OCI-LY1 (cell line): ENCODE measurements around the gene ZNF672.

Experiments used
- EZH2 ChIP-seq: fragments of 200-600 bp; sonication (generic), shearing (Covaris generic); IDR thresholded peaks from 2 replicates; pipeline ENCODE4 v1.8.0; 2017; ENCODE audit warnings: borderline replicate concordance, mixed run types, mild to moderate bottlenecking, antibody characterized with exemption, low read length, moderate library complexity, mixed read lengths
- TF ChIP-seq, protein P1 (sequence below): fragments of 200-600 bp; sonication (generic), shearing (Covaris generic); IDR thresholded peaks from 2 replicates; pipeline ENCODE4 v1.5.1; 2017; ENCODE audit warnings: mild to moderate bottlenecking, antibody characterized with exemption, low read length, moderate library complexity, mixed read lengths

DNA sequence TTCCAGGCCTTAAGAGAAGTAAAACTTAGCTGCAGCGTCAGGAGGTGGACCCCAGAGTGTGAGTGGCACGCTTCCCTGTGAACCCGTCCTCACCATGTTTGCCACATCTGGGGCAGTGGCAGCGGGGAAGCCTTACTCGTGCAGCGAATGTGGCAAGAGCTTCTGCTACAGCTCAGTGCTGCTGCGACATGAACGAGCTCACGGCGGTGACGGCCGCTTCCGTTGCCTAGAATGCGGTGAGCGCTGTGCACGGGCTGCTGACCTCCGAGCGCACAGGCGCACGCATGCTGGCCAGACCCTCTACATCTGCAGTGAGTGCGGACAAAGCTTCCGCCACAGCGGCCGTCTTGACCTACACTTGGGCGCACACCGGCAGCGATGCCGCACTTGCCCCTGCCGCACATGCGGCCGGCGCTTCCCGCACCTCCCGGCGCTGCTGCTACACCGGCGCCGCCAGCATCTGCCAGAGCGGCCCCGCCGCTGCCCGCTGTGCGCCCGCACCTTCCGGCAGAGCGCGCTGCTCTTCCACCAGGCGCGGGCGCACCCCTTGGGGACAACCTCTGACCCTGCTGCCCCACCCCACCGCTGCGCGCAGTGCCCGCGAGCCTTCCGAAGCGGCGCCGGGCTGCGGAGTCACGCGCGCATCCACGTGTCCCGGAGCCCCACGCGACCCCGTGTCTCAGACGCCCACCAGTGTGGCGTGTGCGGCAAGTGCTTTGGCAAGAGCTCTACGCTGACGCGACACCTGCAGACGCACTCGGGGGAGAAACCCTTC is 9.3 kb downstream of the ZNF672 start:
- TF ChIP-seq, protein P1, sequence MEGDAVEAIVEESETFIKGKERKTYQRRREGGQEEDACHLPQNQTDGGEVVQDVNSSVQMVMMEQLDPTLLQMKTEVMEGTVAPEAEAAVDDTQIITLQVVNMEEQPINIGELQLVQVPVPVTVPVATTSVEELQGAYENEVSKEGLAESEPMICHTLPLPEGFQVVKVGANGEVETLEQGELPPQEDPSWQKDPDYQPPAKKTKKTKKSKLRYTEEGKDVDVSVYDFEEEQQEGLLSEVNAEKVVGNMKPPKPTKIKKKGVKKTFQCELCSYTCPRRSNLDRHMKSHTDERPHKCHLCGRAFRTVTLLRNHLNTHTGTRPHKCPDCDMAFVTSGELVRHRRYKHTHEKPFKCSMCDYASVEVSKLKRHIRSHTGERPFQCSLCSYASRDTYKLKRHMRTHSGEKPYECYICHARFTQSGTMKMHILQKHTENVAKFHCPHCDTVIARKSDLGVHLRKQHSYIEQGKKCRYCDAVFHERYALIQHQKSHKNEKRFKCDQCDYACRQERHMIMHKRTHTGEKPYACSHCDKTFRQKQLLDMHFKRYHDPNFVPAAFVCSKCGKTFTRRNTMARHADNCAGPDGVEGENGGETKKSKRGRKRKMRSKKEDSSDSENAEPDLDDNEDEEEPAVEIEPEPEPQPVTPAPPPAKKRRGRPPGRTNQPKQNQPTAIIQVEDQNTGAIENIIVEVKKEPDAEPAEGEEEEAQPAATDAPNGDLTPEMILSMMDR: no peak
- TF ChIP-seq EZH2: no peak
